ENCODE measurements around the gene PCSK5.

GRCh38 chr9:76302947-76303550 lies 412.6 kb downstream of the PCSK5 start:
- no peak for TF ChIP-seq POLR2AphosphoS5 (IDR thresholded peaks at IDR 0.05)
- TF ChIP-seq EP300 (IDR thresholded peaks at IDR 0.05): no peak
